Measurements from ENCODE around the gene CRTAC1.

DNA sequence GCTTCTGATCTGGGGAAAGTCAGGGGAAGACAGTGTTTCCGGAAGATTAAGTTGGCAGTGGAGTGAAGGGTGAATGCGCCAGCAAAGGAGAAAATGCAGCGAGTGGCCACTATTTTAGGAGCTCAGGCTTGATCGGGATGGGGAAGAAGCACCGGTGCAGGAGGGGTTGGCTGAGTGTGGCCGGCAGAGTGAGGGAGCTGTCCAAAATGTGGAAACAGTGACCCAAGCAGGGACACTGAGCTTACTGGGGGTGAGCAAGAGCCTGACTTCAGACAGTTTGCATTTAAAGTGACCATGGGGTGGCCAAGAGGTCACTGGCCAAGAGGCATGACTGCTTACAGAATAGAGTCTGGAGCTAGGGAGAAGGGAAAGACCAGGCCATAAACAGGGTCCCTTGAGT lies 101.5 kb downstream of the CRTAC1 start:
- TF ChIP-seq SMC3 (IDR thresholded peaks at IDR 0.05; ENCODE audit: borderline replicate concordance, low read length) (no peak), NR2C2 (IDR thresholded peaks at IDR 0.05; ENCODE audit: borderline replicate concordance, control insufficient read depth, insufficient read length, low read depth) (no peak), POLR2A (IDR thresholded peaks at IDR 0.05; ENCODE audit: low read depth, low read length) (no peak), BMI1 (IDR thresholded peaks at IDR 0.05; ENCODE audit: borderline replicate concordance) (no peak), RAD21 (IDR thresholded peaks at IDR 0.05; ENCODE audit: insufficient read depth, low read depth, low read length) (no peak), JUNB (IDR thresholded peaks at IDR 0.05) (no peak), SP1 (IDR thresholded peaks at IDR 0.05; ENCODE audit: low read depth, low read length) (no peak), JUND (IDR thresholded peaks at IDR 0.05; ENCODE audit: low read depth, low read length) (no peak), CHD2 (IDR thresholded peaks at IDR 0.05; ENCODE audit: borderline replicate concordance, low read depth, low read length) (no peak)
- TF ChIP-seq, protein P1, sequence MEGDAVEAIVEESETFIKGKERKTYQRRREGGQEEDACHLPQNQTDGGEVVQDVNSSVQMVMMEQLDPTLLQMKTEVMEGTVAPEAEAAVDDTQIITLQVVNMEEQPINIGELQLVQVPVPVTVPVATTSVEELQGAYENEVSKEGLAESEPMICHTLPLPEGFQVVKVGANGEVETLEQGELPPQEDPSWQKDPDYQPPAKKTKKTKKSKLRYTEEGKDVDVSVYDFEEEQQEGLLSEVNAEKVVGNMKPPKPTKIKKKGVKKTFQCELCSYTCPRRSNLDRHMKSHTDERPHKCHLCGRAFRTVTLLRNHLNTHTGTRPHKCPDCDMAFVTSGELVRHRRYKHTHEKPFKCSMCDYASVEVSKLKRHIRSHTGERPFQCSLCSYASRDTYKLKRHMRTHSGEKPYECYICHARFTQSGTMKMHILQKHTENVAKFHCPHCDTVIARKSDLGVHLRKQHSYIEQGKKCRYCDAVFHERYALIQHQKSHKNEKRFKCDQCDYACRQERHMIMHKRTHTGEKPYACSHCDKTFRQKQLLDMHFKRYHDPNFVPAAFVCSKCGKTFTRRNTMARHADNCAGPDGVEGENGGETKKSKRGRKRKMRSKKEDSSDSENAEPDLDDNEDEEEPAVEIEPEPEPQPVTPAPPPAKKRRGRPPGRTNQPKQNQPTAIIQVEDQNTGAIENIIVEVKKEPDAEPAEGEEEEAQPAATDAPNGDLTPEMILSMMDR (IDR thresholded peaks at IDR 0.05 in 2 of 3, conservative IDR thresholded peaks at IDR 0.05 in 1 of 3; ENCODE audit: control insufficient read depth in 2 of 3, extremely low read depth in 1 of 3, insufficient read depth in 1 of 3, low read depth in 3 of 3, low read length in 3 of 3): no peak
- TF ChIP-seq, protein P2, sequence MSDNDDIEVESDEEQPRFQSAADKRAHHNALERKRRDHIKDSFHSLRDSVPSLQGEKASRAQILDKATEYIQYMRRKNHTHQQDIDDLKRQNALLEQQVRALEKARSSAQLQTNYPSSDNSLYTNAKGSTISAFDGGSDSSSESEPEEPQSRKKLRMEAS (IDR thresholded peaks at IDR 0.05; ENCODE audit: low read depth, low read length): no peak
- TF ChIP-seq, protein P3, sequence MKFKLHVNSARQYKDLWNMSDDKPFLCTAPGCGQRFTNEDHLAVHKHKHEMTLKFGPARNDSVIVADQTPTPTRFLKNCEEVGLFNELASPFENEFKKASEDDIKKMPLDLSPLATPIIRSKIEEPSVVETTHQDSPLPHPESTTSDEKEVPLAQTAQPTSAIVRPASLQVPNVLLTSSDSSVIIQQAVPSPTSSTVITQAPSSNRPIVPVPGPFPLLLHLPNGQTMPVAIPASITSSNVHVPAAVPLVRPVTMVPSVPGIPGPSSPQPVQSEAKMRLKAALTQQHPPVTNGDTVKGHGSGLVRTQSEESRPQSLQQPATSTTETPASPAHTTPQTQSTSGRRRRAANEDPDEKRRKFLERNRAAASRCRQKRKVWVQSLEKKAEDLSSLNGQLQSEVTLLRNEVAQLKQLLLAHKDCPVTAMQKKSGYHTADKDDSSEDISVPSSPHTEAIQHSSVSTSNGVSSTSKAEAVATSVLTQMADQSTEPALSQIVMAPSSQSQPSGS (IDR thresholded peaks at IDR 0.05; ENCODE audit: low read length): no peak
- TF ChIP-seq, protein P4, sequence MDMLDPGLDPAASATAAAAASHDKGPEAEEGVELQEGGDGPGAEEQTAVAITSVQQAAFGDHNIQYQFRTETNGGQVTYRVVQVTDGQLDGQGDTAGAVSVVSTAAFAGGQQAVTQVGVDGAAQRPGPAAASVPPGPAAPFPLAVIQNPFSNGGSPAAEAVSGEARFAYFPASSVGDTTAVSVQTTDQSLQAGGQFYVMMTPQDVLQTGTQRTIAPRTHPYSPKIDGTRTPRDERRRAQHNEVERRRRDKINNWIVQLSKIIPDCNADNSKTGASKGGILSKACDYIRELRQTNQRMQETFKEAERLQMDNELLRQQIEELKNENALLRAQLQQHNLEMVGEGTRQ (IDR thresholded peaks at IDR 0.05; ENCODE audit: borderline replicate concordance, low read depth, low read length): no peak

Data from GM12878 (cell line).